PC-3 (cell line): Measurements from ENCODE around the gene FILIP1L. TPM values are rescaled to one million over a fixed set of nuclear protein-coding genes. Genes with fewer than 3 reads are reported as not detected.

Experiments
- ATAC-seq: fragments of 200-7000 bp; cut with Tn5 transposase; 2 replicates; pipeline ENCODE4 v1.9.1; 2020; ENCODE audit warnings: mild to moderate bottlenecking, moderate library complexity
- BruUV-seq: library from RNA; stranded (reverse); fragments of 400-500 nt; replicated peaks from 2 replicates; lab custom pipeline; 2021; lab: Mats Ljungman, UMichigan
- CTCF ChIA-PET: fragments of 300-600 bp; sonication (Branson Sonifier 250); formaldehyde crosslinking; loops from one replicate; lab custom pipeline; 2022; ENCODE audit warnings: antibody characterized with exemption; lab: Charles Lee
- POLR2A ChIA-PET: fragments of 300-600 bp; sonication (Branson Sonifier 250); formaldehyde crosslinking; loops from one replicate; lab custom pipeline; 2022; ENCODE audit warnings: antibody characterized with exemption; ENCODE audit not compliant: unreplicated experiment; lab: Charles Lee
- DNase-seq: peaks from one replicate; pipeline ENCODE4 v3.0.0-alpha.2; 2015
- H2AFZ ChIP-seq: fragments of 300-600 bp; sonication (generic); 2 replicates; pipeline ENCODE4 v1.6.0; 2016; ENCODE audit warnings: antibody characterized with exemption, low read length
- H3F3A ChIP-seq: fragments of 300-600 bp; sonication (generic); one replicate; pipeline ENCODE4 v1.6.0; 2017; ENCODE audit warnings: antibody characterized with exemption, low read length, control low read depth, mild to moderate bottlenecking; ENCODE audit not compliant: unreplicated experiment
- H3K27ac ChIP-seq: fragments of 300-600 bp; sonication (generic); 2 replicates; pipeline ENCODE4 v1.5.1; 2016; ENCODE audit warnings: mild to moderate bottlenecking, low read length
- H3K27me3 ChIP-seq: fragments of 300-600 bp; sonication (generic); 2 replicates; pipeline ENCODE4 v1.6.1; 2016; ENCODE audit warnings: low read length, mixed read lengths
- H3K36me3 ChIP-seq: fragments of 300-600 bp; sonication (generic); 2 replicates; pipeline ENCODE4 v1.6.1; 2016; ENCODE audit warnings: low read depth, mixed run types, low read length, mixed read lengths
- H3K4me1 ChIP-seq: fragments of 300-600 bp; sonication (generic); 2 replicates; pipeline ENCODE4 v1.5.1; 2016; ENCODE audit warnings: low read length; ENCODE audit not compliant: insufficient read depth
- H3K4me2 ChIP-seq: fragments of 300-600 bp; sonication (generic); 2 replicates; pipeline ENCODE4 v1.6.0; 2016; ENCODE audit warnings: low read length
- H3K4me3 ChIP-seq: fragments of 300-600 bp; sonication (generic); 2 replicates; pipeline ENCODE4 v1.5.1; 2016; ENCODE audit warnings: mild to moderate bottlenecking, low read length, mixed read lengths
- H3K79me2 ChIP-seq: fragments of 300-600 bp; sonication (generic); 2 replicates; pipeline ENCODE4 v1.6.1; 2017; ENCODE audit warnings: low read length, mixed read lengths
- H3K9ac ChIP-seq: fragments of 300-600 bp; sonication (generic); 2 replicates; pipeline ENCODE4 v1.6.0; 2016; ENCODE audit warnings: mild to moderate bottlenecking, low read length
- H3K9me2 ChIP-seq: fragments of 300-600 bp; sonication (generic); replicated peaks from 2 replicates; pipeline ENCODE4 v1.6.1; 2016; ENCODE audit warnings: mixed run types, low read length, mixed read lengths
- H3K9me3 ChIP-seq: fragments of 300-600 bp; sonication (generic); 2 replicates; pipeline ENCODE4 v1.6.1; 2016; ENCODE audit warnings: low read length, mixed read lengths
- H4K20me1 ChIP-seq: fragments of 300-600 bp; sonication (generic); 2 replicates; pipeline ENCODE4 v1.6.1; 2016; ENCODE audit warnings: low read length, mixed read lengths
- CTCF ChIP-seq: fragments of 300-600 bp; sonication (generic); conservative IDR thresholded peaks from 2 replicates; pipeline ENCODE4 v1.5.1; 2017; ENCODE audit warnings: antibody characterized with exemption, low read depth, mild to moderate bottlenecking, low read length
- EZH2 ChIP-seq: fragments of 300-600 bp; sonication (generic); IDR thresholded peaks from one replicate; pipeline ENCODE4 v1.6.1; 2017; ENCODE audit warnings: antibody characterized with exemption, mild to moderate bottlenecking, low read length; ENCODE audit not compliant: unreplicated experiment
- EZH2phosphoT487 ChIP-seq: fragments of 300-600 bp; sonication (generic); IDR thresholded peaks from 2 replicates; pipeline ENCODE4 v1.6.1; 2018; ENCODE audit warnings: mild to moderate bottlenecking, antibody characterized with exemption, low read length, borderline replicate concordance
- intact Hi-C: fragments of 100-400 bp; cut with micrococcal nuclease; formaldehyde crosslinking; loops from 2 replicates; pipeline ENCODE4 v1.9.0; 2023
- total RNA-seq: library from RNA; depleted of rRNA; stranded (reverse); fragments of >200 nt; gene quantifications from 2 replicates; pipeline ENCODE4 v1.2.3, GENCODE V29; 2014

FILIP1L gene
- total RNA-seq, 1 experiment from 2014 or later, result not detected

- Histone ChIP-seq H3K79me2 (peaks cover 19% of the 10 kb centered on the region), H3K4me1 (peaks cover 18% of the 10 kb centered on the region), H3K27ac (no peak overlapping the region), H3K9ac (no peak overlapping the region), H3K4me3 (no peak overlapping the region), H2AFZ (no peak overlapping the region), H3K4me2 (no peak overlapping the region), H3F3A (no peaks in the 10 kb centered on the region), H4K20me1 (no peaks in the 10 kb centered on the region), H3K9me3 (no peaks in the 10 kb centered on the region), H3K36me3 (no peaks in the 10 kb centered on the region), H3K27me3 (no peaks in the 10 kb centered on the region), H3K9me2 (no peaks in the 10 kb centered on the region)
- no peak for DNase-seq
- intact Hi-C loops, result no loop called here
- TF ChIP-seq EZH2phosphoT487 (no peak), EZH2 (no peak), CTCF (no peak)
- ChIA-PET CTCF (no interaction called here), POLR2A (interaction anchor here (0.6 kb wide), 1 partner anchor 44 kb away, joined by 3 read pairs; no protein-coding TSS in a partner anchor)
- BruUV-seq, result no TSS peak
- ATAC-seq, result no peak
These were observed 194.6 kb downstream of the FILIP1L start for GRCh38 chr3:99919694-99920093.

GRCh38 chr3:99918715-99919114, 195.6 kb downstream of the FILIP1L start:
- POLR2A ChIA-PET, result no interaction called here
- peaks cover 26% of the 10 kb centered on the region for H3K79me2 ChIP-seq
- H4K20me1 ChIP-seq, result no peaks in the 10 kb centered on the region
- BruUV-seq, result no TSS peak
- CTCF ChIA-PET, result no interaction called here
- intact Hi-C loops, result no loop called here
- H3F3A ChIP-seq, result no peaks in the 10 kb centered on the region
- no peak overlapping the region for H2AFZ ChIP-seq
- no peaks in the 10 kb centered on the region for H3K27me3 ChIP-seq
- no peaks in the 10 kb centered on the region for H3K9me2 ChIP-seq
- no peak for ATAC-seq
- no peaks in the 10 kb centered on the region for H3K36me3 ChIP-seq
- H3K9me3 ChIP-seq, result no peaks in the 10 kb centered on the region
- no peak for DNase-seq
- no peak overlapping the region for H3K9ac ChIP-seq
- H3K4me3 ChIP-seq, result no peak overlapping the region
- H3K4me1 ChIP-seq, result peaks cover 28% of the 10 kb centered on the region
- no peak overlapping the region for H3K4me2 ChIP-seq
- TF ChIP-seq EZH2 (no peak), CTCF (no peak)
- H3K27ac ChIP-seq, result no peak overlapping the region

- H3F3A ChIP-seq, result peaks cover under 1% of the 10 kb centered on the region
- no peak overlapping the region for H2AFZ ChIP-seq
- no peaks in the 10 kb centered on the region for H4K20me1 ChIP-seq
- ChIA-PET POLR2A (no interaction called here), CTCF (no interaction called here)
- no TSS peak for BruUV-seq
- DNase-seq (no peak), ATAC-seq (no peak)
- H3K4me3 ChIP-seq, result no peak overlapping the region
- H3K27ac ChIP-seq, result no peak overlapping the region
- H3K27me3 ChIP-seq, result no peaks in the 10 kb centered on the region
- intact Hi-C loops, result no loop called here
- H3K4me2 ChIP-seq, result no peak overlapping the region
- no peak overlapping the region for H3K9ac ChIP-seq
- H3K4me1 ChIP-seq, result peaks cover 38% of the 10 kb centered on the region
- peaks cover 48% of the 10 kb centered on the region for H3K79me2 ChIP-seq
- no peaks in the 10 kb centered on the region for H3K9me3 ChIP-seq
- no peaks in the 10 kb centered on the region for H3K36me3 ChIP-seq
- no peaks in the 10 kb centered on the region for H3K9me2 ChIP-seq
- no peak for TF ChIP-seq EZH2phosphoT487
These were observed 198.3 kb downstream of the FILIP1L start for GRCh38 chr3:99915906-99916432.
